ENCODE measurements around the gene IRS1. TPM values are rescaled to one million over a fixed set of nuclear protein-coding genes. Genes with fewer than 3 reads are reported as not detected.

IRS1 gene
- under 0.01 and 0.30 TPM in 2 replicates for total RNA-seq

GRCh38 chr2:226799211-226799975, at the start of gene IRS1:
TSS of gene IRS1 (minus strand) at chr2:226799820. CDS start at chr2:226798738, 1,082 bp downstream.

GRCh38 chr2:226835796-226836547, 36.4 kb upstream of the IRS1 start, which contains the start of gene RHBDD1:
TSS of gene RHBDD1 (plus strand) at chr2:226836054. CDS start at chr2:226864694, 28,640 bp downstream.

Other genes starting within 250 kb of the IRS1 start
- gene RHBDD1, start 36.2 kb upstream of the IRS1 start, total RNA-seq, result 6.4 and 7.8 TPM in 2 replicates

All from epithelial cell of umbilical artery (primary cell).